Liver (tissue), 3 donors: ENCODE results near the gene CD7.

Experiments
- EGR1 ChIP-seq, 2 donors: IDR thresholded peaks; 2 replicates each; pipeline ENCODE4 v1.6.1; 2016 to 2018; ENCODE audit warnings: antibody characterized with exemption in 2 of 2, low read depth in 2 of 2
- GABPA ChIP-seq, 2 donors: IDR thresholded peaks in 1 of 2; conservative IDR thresholded peaks in 1 of 2; 2 replicates each; pipeline ENCODE4 v1.6.1; 2016; ENCODE audit warnings: antibody characterized with exemption in 2 of 2, mild to moderate bottlenecking in 1 of 2, moderate library complexity in 1 of 2
- JUND ChIP-seq, 2 donors: IDR thresholded peaks; 2 replicates each; pipeline ENCODE4 v1.6.1; 2016; ENCODE audit warnings: antibody characterized with exemption in 2 of 2
- NR2F2 ChIP-seq: IDR thresholded peaks from 2 replicates; pipeline ENCODE4 v1.6.1; 2016; ENCODE audit warnings: antibody characterized with exemption
- RAD21 ChIP-seq, 2 donors: IDR thresholded peaks; 2 replicates each; pipeline ENCODE4 v1.6.1; 2016; ENCODE audit warnings: antibody characterized with exemption in 2 of 2, mild to moderate bottlenecking in 2 of 2
- SP1 ChIP-seq: IDR thresholded peaks from 2 replicates; pipeline ENCODE4 v1.6.1; 2018; ENCODE audit warnings: antibody characterized with exemption, mild to moderate bottlenecking
- TAF1 ChIP-seq: conservative IDR thresholded peaks from 2 replicates; pipeline ENCODE4 v1.6.1; 2016; ENCODE audit warnings: antibody characterized with exemption, mild to moderate bottlenecking
- YY1 ChIP-seq: IDR thresholded peaks from 2 replicates; pipeline ENCODE4 v1.6.1; 2016; ENCODE audit warnings: antibody characterized with exemption, mild to moderate bottlenecking
- TF ChIP-seq, protein P1 (sequence below): fragments of 150-350 bp; IDR thresholded peaks from 2 replicates; pipeline ENCODE4 v1.5.1; 2017; ENCODE audit warnings: improper control_type of control experiment, low read depth, low read length; ENCODE audit not compliant: missing input control
- TF ChIP-seq, protein P2 (sequence below): IDR thresholded peaks from 2 replicates; pipeline ENCODE4 v1.6.1; 2016; ENCODE audit warnings: antibody characterized with exemption
- TF ChIP-seq, protein P3 (sequence below): IDR thresholded peaks from 2 replicates; pipeline ENCODE4 v1.6.1; 2016; ENCODE audit warnings: antibody characterized with exemption, mild to moderate bottlenecking
- TF ChIP-seq, protein P4 (sequence below): IDR thresholded peaks from 2 replicates; pipeline ENCODE4 v1.6.1; 2016; ENCODE audit warnings: antibody characterized with exemption
- donor health status: healthy.
- donor health status: healthy.

DNA sequence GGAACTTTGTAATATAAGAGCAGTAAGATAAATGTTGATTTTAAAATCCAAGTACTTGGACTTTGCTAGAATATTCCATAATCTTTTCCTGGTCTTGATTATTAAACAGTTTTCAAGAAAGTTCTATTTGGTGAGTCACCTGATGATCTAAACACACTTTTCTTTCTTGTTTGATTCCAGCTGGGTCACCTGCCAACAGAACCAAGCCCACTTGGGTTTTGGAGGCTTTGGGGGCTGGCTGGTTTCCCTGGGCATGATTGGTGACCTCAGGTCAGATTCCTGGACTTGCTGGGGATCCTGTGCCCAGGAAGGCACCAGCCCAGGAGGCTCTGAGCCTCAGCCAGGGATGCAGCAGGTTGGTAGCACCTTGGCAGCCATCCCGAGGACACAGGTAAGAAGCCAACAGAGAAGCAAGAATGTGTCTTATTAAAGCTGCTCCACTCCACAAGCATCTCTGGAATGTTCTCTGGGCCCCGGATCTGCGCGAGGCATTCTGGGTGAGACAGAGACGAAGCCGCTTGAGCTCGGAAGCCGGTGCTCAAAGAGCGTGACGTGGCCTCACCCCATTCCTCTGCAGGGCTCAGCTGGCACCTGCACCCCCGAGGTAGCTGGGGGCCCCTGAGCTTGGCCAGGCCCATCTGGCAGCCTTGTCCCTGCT lies 38.5 kb upstream of the CD7 start:
- TF ChIP-seq NR2F2, result no peak
- no peak for TF ChIP-seq SP1
- TF ChIP-seq, protein P1, sequence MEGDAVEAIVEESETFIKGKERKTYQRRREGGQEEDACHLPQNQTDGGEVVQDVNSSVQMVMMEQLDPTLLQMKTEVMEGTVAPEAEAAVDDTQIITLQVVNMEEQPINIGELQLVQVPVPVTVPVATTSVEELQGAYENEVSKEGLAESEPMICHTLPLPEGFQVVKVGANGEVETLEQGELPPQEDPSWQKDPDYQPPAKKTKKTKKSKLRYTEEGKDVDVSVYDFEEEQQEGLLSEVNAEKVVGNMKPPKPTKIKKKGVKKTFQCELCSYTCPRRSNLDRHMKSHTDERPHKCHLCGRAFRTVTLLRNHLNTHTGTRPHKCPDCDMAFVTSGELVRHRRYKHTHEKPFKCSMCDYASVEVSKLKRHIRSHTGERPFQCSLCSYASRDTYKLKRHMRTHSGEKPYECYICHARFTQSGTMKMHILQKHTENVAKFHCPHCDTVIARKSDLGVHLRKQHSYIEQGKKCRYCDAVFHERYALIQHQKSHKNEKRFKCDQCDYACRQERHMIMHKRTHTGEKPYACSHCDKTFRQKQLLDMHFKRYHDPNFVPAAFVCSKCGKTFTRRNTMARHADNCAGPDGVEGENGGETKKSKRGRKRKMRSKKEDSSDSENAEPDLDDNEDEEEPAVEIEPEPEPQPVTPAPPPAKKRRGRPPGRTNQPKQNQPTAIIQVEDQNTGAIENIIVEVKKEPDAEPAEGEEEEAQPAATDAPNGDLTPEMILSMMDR, result no peak
- TF ChIP-seq EGR1 (IDR thresholded peaks at IDR 0.05; ENCODE audit: low read depth in 2 of 2), result no peak
- no peak for TF ChIP-seq TAF1
- TF ChIP-seq, protein P2, sequence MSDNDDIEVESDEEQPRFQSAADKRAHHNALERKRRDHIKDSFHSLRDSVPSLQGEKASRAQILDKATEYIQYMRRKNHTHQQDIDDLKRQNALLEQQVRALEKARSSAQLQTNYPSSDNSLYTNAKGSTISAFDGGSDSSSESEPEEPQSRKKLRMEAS, result no peak
- TF ChIP-seq, protein P3, sequence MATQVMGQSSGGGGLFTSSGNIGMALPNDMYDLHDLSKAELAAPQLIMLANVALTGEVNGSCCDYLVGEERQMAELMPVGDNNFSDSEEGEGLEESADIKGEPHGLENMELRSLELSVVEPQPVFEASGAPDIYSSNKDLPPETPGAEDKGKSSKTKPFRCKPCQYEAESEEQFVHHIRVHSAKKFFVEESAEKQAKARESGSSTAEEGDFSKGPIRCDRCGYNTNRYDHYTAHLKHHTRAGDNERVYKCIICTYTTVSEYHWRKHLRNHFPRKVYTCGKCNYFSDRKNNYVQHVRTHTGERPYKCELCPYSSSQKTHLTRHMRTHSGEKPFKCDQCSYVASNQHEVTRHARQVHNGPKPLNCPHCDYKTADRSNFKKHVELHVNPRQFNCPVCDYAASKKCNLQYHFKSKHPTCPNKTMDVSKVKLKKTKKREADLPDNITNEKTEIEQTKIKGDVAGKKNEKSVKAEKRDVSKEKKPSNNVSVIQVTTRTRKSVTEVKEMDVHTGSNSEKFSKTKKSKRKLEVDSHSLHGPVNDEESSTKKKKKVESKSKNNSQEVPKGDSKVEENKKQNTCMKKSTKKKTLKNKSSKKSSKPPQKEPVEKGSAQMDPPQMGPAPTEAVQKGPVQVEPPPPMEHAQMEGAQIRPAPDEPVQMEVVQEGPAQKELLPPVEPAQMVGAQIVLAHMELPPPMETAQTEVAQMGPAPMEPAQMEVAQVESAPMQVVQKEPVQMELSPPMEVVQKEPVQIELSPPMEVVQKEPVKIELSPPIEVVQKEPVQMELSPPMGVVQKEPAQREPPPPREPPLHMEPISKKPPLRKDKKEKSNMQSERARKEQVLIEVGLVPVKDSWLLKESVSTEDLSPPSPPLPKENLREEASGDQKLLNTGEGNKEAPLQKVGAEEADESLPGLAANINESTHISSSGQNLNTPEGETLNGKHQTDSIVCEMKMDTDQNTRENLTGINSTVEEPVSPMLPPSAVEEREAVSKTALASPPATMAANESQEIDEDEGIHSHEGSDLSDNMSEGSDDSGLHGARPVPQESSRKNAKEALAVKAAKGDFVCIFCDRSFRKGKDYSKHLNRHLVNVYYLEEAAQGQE, result no peak
- TF ChIP-seq, protein P4, sequence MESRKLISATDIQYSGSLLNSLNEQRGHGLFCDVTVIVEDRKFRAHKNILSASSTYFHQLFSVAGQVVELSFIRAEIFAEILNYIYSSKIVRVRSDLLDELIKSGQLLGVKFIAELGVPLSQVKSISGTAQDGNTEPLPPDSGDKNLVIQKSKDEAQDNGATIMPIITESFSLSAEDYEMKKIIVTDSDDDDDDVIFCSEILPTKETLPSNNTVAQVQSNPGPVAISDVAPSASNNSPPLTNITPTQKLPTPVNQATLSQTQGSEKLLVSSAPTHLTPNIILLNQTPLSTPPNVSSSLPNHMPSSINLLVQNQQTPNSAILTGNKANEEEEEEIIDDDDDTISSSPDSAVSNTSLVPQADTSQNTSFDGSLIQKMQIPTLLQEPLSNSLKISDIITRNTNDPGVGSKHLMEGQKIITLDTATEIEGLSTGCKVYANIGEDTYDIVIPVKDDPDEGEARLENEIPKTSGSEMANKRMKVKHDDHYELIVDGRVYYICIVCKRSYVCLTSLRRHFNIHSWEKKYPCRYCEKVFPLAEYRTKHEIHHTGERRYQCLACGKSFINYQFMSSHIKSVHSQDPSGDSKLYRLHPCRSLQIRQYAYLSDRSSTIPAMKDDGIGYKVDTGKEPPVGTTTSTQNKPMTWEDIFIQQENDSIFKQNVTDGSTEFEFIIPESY, result no peak
- no peak for TF ChIP-seq JUND (IDR thresholded peaks at IDR 0.05)
- no peak for TF ChIP-seq GABPA (IDR thresholded peaks at IDR 0.05 in 1 of 2, conservative IDR thresholded peaks at IDR 0.05 in 1 of 2)
- no peak for TF ChIP-seq RAD21 (IDR thresholded peaks at IDR 0.05)
- TF ChIP-seq YY1, result no peak
